Measurements from ENCODE around the gene UBE2J2. TPM values are rescaled to one million over a fixed set of nuclear protein-coding genes. Genes with fewer than 3 reads are reported as not detected.

UBE2J2 gene
- total RNA-seq, 1 donor from 2014 or later, result 89.9 TPM

GRCh38 chr1:1217621-1218523, 55.8 kb downstream of the UBE2J2 start:
- DNase-seq (no peak), ATAC-seq (ENCODE audit: low read depth) (no peak)
- ChIA-PET POLR2A (interaction anchor here (0.7 to 1.7 kb wide), 3 partner anchors 9 to 81 kb away, joined by 3 to 5 read pairs (median 3); no protein-coding TSS in a partner anchor), CTCF (interaction anchor here (2.1 kb wide), 1 partner anchor 95 kb away, joined by 4 read pairs; no protein-coding TSS in a partner anchor)
- Mint-ChIP-seq H3K27ac (no peak overlapping the region), H3K9me3 (no peaks in the 10 kb centered on the region), H3K4me1 (peaks cover 31% of the 10 kb centered on the region), H3K4me3 (no peak overlapping the region), H3K36me3 (ENCODE audit: low read depth) (peaks cover 53% of the 10 kb centered on the region), H3K27me3 (no peaks in the 10 kb centered on the region)
- TF ChIP-seq CTCF (IDR thresholded peaks at IDR 0.05), result no peak
- intact Hi-C loops (cut with micrococcal nuclease), result no loop called here

- no peak for DNase-seq
- no peak for ATAC-seq (ENCODE audit: low read depth)
These were observed 56.7 kb downstream of the UBE2J2 start for GRCh38 chr1:1216770-1217620.

GRCh38 chr1:1215881-1216605, 57.6 kb downstream of the UBE2J2 start:
- no peak for DNase-seq
- H3K4me3 Mint-ChIP-seq, result no peak overlapping the region
- peak overlapping the region; percentile 52 for H3K27ac Mint-ChIP-seq
- no peak for TF ChIP-seq CTCF (IDR thresholded peaks at IDR 0.05)
- H3K27me3 Mint-ChIP-seq, result no peaks in the 10 kb centered on the region
- CTCF ChIA-PET, result interaction anchor here (0.5 to 1.2 kb wide), 2 partner anchors 94 to 184 kb away, joined by 3 to 4 read pairs; no protein-coding TSS in a partner anchor
- POLR2A ChIA-PET, result interaction anchor here (0.5 to 2.4 kb wide), 7 partner anchors 9 to 197 kb away, joined by 3 to 6 read pairs (median 3); no protein-coding TSS in a partner anchor
- peaks cover 42% of the 10 kb centered on the region for H3K36me3 Mint-ChIP-seq (ENCODE audit: low read depth)
- intact Hi-C loops (cut with micrococcal nuclease), result no loop called here
- no peak for ATAC-seq (ENCODE audit: low read depth)
- peaks cover 31% of the 10 kb centered on the region for H3K4me1 Mint-ChIP-seq
- H3K9me3 Mint-ChIP-seq, result no peaks in the 10 kb centered on the region

More at GRCh38 chr1:1216770-1217620, 56.7 kb downstream of the UBE2J2 start:
- no peaks in the 10 kb centered on the region for H3K9me3 Mint-ChIP-seq
- no peaks in the 10 kb centered on the region for H3K27me3 Mint-ChIP-seq
- H3K27ac Mint-ChIP-seq, result peak overlapping the region; percentile 52
- intact Hi-C loops (cut with micrococcal nuclease), result no loop called here
- peaks cover 48% of the 10 kb centered on the region for H3K36me3 Mint-ChIP-seq (ENCODE audit: low read depth)
- ChIA-PET CTCF (interaction anchor here (2.1 kb wide), 1 partner anchor 94 kb away, joined by 4 read pairs; no protein-coding TSS in a partner anchor), POLR2A (interaction anchor here (0.5 to 2.4 kb wide), 3 partner anchors 14 to 158 kb away, joined by 3 to 6 read pairs (median 3); partner anchors contain the start of gene AURKAIP1)
- H3K4me1 Mint-ChIP-seq, result peaks cover 31% of the 10 kb centered on the region
- no peak overlapping the region for H3K4me3 Mint-ChIP-seq
- no peak for TF ChIP-seq CTCF (IDR thresholded peaks at IDR 0.05)

GRCh38 chr1:1215080-1215676, 58.5 kb downstream of the UBE2J2 start:
- H3K27ac Mint-ChIP-seq, result peak overlapping the region; percentile 30
- CTCF ChIA-PET, result interaction anchor here (1.2 kb wide), 1 partner anchor 93 kb away, joined by 4 read pairs; no protein-coding TSS in a partner anchor

More at GRCh38 chr1:1215080-1215676, 58.5 kb downstream of the UBE2J2 start:
- Mint-ChIP-seq H3K9me3 (no peaks in the 10 kb centered on the region), H3K36me3 (ENCODE audit: low read depth) (peaks cover 34% of the 10 kb centered on the region), H3K4me1 (peaks cover 31% of the 10 kb centered on the region), H3K4me3 (peak overlapping the region; percentile 44), H3K27me3 (no peaks in the 10 kb centered on the region)
- ATAC-seq (ENCODE audit: low read depth), result peak; percentile 29
- TF ChIP-seq CTCF (IDR thresholded peaks at IDR 0.05), result no peak
- POLR2A ChIA-PET, result interaction anchor here (0.6 to 2.4 kb wide), 7 partner anchors 8 to 196 kb away, joined by 3 to 8 read pairs (median 4); no protein-coding TSS in a partner anchor
- DNase-seq, result no peak
- intact Hi-C loops (cut with micrococcal nuclease), result no loop called here

Data from activated B cell treated with CpG ODN at 0.5 μM for 24 hours (primary cell).